ENCODE data around the gene KPNA1. TPM values are rescaled to one million over a fixed set of nuclear protein-coding genes. Genes with fewer than 3 reads are reported as not detected.

Gene KPNA1
- polyA plus RNA-seq, 1 of the 3 experiments (the other 2 are of a cell fraction), result 21.6 TPM

DNA sequence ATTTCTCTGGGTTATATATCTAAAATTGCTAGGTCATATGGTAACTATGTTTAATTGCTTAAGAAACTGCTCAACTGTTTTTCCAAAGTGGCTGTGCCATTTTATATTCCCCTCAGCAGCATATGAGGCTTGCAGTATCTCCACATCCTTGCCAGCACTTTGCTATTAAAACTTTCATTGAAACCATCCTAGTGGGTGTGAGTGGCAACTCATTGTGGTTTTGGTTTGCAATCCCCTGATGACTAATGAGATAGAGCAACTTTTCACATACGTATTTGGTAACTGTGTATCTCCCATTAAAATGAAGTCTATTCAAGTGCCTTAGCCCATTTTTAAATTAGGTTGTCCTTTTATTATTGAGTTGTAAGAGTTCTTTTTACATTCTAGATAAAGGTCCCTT is 17.3 kb downstream of the KPNA1 start:
- no peaks in the 10 kb centered on the region; a peak in 1 of 4 replicates for H3K4me1 ChIP-seq (ENCODE audit: control insufficient read depth in 1 of 2, insufficient read depth in 2 of 2, low read depth in 1 of 2, low read length in 1 of 2)
- ChIA-PET CTCF (no interaction called here), POLR2A (no interaction called here)
- H3K27ac ChIP-seq (ENCODE audit: low read depth in 2 of 2, low read length in 1 of 2), result peak overlapping the region in 1 of 2 experiments; percentile 60; a peak in 2 of 4 replicates
- TF ChIP-seq FOSL2 (IDR thresholded peaks at IDR 0.05; ENCODE audit: borderline replicate concordance, low read depth), result peak; percentile 69
- no peak for TF ChIP-seq RXRA (IDR thresholded peaks at IDR 0.05; ENCODE audit: borderline replicate concordance, low read depth)
- TF ChIP-seq ELF1 (IDR thresholded peaks at IDR 0.05), result no peak
- peak; percentile 61 for TF ChIP-seq TCF12 (IDR thresholded peaks at IDR 0.05)
- TF ChIP-seq, protein P1, sequence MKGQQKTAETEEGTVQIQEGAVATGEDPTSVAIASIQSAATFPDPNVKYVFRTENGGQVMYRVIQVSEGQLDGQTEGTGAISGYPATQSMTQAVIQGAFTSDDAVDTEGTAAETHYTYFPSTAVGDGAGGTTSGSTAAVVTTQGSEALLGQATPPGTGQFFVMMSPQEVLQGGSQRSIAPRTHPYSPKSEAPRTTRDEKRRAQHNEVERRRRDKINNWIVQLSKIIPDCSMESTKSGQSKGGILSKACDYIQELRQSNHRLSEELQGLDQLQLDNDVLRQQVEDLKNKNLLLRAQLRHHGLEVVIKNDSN (IDR thresholded peaks at IDR 0.05; ENCODE audit: borderline replicate concordance, low read depth), result no peak
- TF ChIP-seq JUND (IDR thresholded peaks at IDR 0.05), result peak; percentile 41
- TF ChIP-seq, protein P2, sequence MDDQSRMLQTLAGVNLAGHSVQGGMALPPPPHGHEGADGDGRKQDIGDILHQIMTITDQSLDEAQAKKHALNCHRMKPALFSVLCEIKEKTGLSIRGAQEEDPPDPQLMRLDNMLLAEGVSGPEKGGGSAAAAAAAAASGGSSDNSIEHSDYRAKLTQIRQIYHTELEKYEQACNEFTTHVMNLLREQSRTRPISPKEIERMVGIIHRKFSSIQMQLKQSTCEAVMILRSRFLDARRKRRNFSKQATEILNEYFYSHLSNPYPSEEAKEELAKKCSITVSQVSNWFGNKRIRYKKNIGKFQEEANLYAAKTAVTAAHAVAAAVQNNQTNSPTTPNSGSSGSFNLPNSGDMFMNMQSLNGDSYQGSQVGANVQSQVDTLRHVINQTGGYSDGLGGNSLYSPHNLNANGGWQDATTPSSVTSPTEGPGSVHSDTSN (IDR thresholded peaks at IDR 0.05), result peak; percentile 48
- H3K4me2 ChIP-seq, result no peak overlapping the region
- H4K20me1 ChIP-seq (ENCODE audit: insufficient read depth), result peaks cover 62% of the 10 kb centered on the region
- DNase-seq, result no peak
- no peak overlapping the region for H3K4me3 ChIP-seq (ENCODE audit: low read depth in 2 of 2, low read length in 1 of 2)
- H3K9ac ChIP-seq, result no peak overlapping the region
- H2AFZ ChIP-seq (ENCODE audit: low read depth), result no peak overlapping the region
- peaks cover 31 to 37% of the 10 kb centered on the region in 2 experiments for H3K36me3 ChIP-seq (replicated peaks in 1 of 2; ENCODE audit: control insufficient read depth in 1 of 2, insufficient read depth in 2 of 2, low read length in 1 of 2)
- H3K9me3 ChIP-seq, result no peaks in the 10 kb centered on the region
- H3K27me3 ChIP-seq (ENCODE audit: insufficient read depth), result no peaks in the 10 kb centered on the region
- no peaks in the 10 kb centered on the region for H3K9me2 ChIP-seq
- H3K79me2 ChIP-seq (ENCODE audit: insufficient read depth), result peaks cover 98% of the 10 kb centered on the region
- H3F3A ChIP-seq (replicated peaks; ENCODE audit: insufficient read depth), result peaks cover 24% of the 10 kb centered on the region
- WGBS (ENCODE audit: low lambda C conversion rate), result 22% methylated on average over 1 of the region's 1 CpG

DNA sequence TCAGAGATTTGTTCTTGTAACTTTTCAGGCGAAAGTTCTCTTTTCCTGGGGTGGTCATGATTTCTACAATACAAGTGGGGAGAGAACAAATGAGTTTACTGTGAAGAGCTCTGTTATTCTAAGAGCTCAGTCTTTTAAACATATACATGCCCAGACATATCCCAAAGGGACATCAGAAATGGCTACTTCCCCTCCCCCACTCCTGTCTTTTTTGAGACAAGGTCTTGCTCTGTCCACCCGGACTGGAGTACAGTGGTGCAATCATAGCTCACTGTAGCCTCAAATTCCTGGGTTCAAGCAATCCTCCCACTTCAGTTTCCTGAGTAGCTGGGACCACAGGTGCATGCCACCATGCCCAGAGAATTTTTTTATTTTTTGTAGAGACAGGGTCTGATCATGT is 18.2 kb downstream of the KPNA1 start:
- H3K9me3 ChIP-seq, result no peaks in the 10 kb centered on the region
- peaks cover 97% of the 10 kb centered on the region for H3K79me2 ChIP-seq (ENCODE audit: insufficient read depth)
- no peak for TF ChIP-seq GABPA (IDR thresholded peaks at IDR 0.05; ENCODE audit: low read depth)
- no peak overlapping the region for H2AFZ ChIP-seq (ENCODE audit: low read depth)
- H4K20me1 ChIP-seq (ENCODE audit: insufficient read depth), result peaks cover 53% of the 10 kb centered on the region
- H3K4me2 ChIP-seq, result no peak overlapping the region
- 100% methylated on average over 2 of the region's 2 CpGs for WGBS (ENCODE audit: low lambda C conversion rate)
- H3K27me3 ChIP-seq (ENCODE audit: insufficient read depth), result no peaks in the 10 kb centered on the region
- H3K9me2 ChIP-seq, result no peaks in the 10 kb centered on the region
- no peak overlapping the region for H3K9ac ChIP-seq
- ChIA-PET CTCF (no interaction called here), POLR2A (no interaction called here)
- H3K27ac ChIP-seq (ENCODE audit: low read depth in 2 of 2, low read length in 1 of 2), result peak overlapping the region in 1 of 2 experiments; percentile 60; a peak in 2 of 4 replicates
- H3K4me3 ChIP-seq (ENCODE audit: low read depth in 2 of 2, low read length in 1 of 2), result no peak overlapping the region
- peaks cover 33 to 42% of the 10 kb centered on the region in 2 experiments for H3K36me3 ChIP-seq (replicated peaks in 1 of 2; ENCODE audit: control insufficient read depth in 1 of 2, insufficient read depth in 2 of 2, low read length in 1 of 2)
- no peaks in the 10 kb centered on the region; a peak in 1 of 4 replicates for H3K4me1 ChIP-seq (ENCODE audit: control insufficient read depth in 1 of 2, insufficient read depth in 2 of 2, low read depth in 1 of 2, low read length in 1 of 2)
- DNase-seq, result no peak
- H3F3A ChIP-seq (replicated peaks; ENCODE audit: insufficient read depth), result peaks cover 24% of the 10 kb centered on the region

DNA sequence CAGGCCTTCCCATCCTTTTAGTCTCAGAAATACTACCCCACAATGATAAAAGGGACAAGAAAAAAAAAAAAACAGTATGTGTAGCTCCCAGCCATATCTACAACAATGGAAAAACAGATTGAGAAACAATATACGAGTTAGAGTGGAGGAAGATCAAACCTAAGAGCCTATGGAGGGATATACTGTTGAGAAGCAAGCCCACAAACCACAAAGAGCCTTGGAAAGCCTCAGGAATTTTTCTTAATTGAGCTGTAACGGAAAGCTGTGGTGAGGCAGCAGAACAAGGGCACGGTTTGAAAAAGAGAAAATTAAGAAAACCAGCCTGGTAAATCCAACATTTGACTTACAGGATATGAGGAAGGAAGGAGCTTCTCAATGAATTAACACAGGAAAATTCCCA is 21.4 kb downstream of the KPNA1 start:
- Histone ChIP-seq H3F3A (replicated peaks; ENCODE audit: insufficient read depth) (peaks cover 22% of the 10 kb centered on the region), H3K79me2 (ENCODE audit: insufficient read depth) (peaks cover 95% of the 10 kb centered on the region), H3K4me3 (ENCODE audit: low read depth in 2 of 2, low read length in 1 of 2) (no peak overlapping the region), H3K4me2 (no peak overlapping the region), H3K9me2 (no peaks in the 10 kb centered on the region), H2AFZ (ENCODE audit: low read depth) (no peak overlapping the region), H3K9ac (no peak overlapping the region), H3K27me3 (ENCODE audit: insufficient read depth) (no peaks in the 10 kb centered on the region), H4K20me1 (ENCODE audit: insufficient read depth) (peaks cover 30% of the 10 kb centered on the region), H3K36me3 (replicated peaks in 1 of 2; ENCODE audit: control insufficient read depth in 1 of 2, insufficient read depth in 2 of 2, low read length in 1 of 2) (peaks cover 48 to 49% of the 10 kb centered on the region in 2 experiments), H3K4me1 (ENCODE audit: control insufficient read depth in 1 of 2, insufficient read depth in 2 of 2, low read depth in 1 of 2, low read length in 1 of 2) (no peaks in the 10 kb centered on the region; a peak in 1 of 4 replicates), H3K27ac (ENCODE audit: low read depth in 2 of 2, low read length in 1 of 2) (peak overlapping the region in 1 of 2 experiments; percentile 13; a peak in 2 of 4 replicates), H3K9me3 (no peaks in the 10 kb centered on the region)
- WGBS (ENCODE audit: low lambda C conversion rate), result 82% methylated on average over 3 of the region's 3 CpGs
- ChIA-PET POLR2A (interaction anchor here (0.6 kb wide), 1 partner anchor 11 kb away, joined by 3 read pairs; no protein-coding TSS in a partner anchor), CTCF (interaction anchor here (1.1 kb wide), 1 partner anchor 185 kb away, joined by 3 read pairs; no protein-coding TSS in a partner anchor)
- TF ChIP-seq FOSL2 (IDR thresholded peaks at IDR 0.05; ENCODE audit: borderline replicate concordance, low read depth), result no peak
- TF ChIP-seq MEF2A (IDR thresholded peaks at IDR 0.05; ENCODE audit: borderline replicate concordance, low read depth), result no peak
- no peak for DNase-seq

All from SK-N-SH (cell line).